GM13976 (cell line): ENCODE results near the gene CCL3.

Source experiments
- DNase-seq: peaks from one replicate; pipeline ENCODE4 v3.0.0; 2012; ENCODE audit warnings: low spot score
- CTCF ChIP-seq: IDR thresholded peaks from 2 replicates; pipeline ENCODE4 v1.5.1; 2012; ENCODE audit warnings: borderline replicate concordance, mild to moderate bottlenecking; ENCODE audit not compliant: insufficient read depth; ENCODE audit errors: extremely low read depth, missing control alignments, control extremely low read depth
- in situ Hi-C: fragments of 300-500 bp; cut with MboI; formaldehyde crosslinking; loops from one replicate; pipeline ENCODE4 v1.12.0; 2022; ENCODE audit warnings: low sequenced_read_pairs, mixed read lengths, inconsistent platforms; ENCODE audit not compliant: unreplicated experiment

The CCL3 gene

GRCh38 chr17:36089888-36090836 lies at the start of gene CCL3:
Gene CCL3, minus strand, starts transcription at chr17:36090143. Its CDS starts 85 bp downstream, at chr17:36090058.
- TF ChIP-seq CTCF = no peak
- peak; percentile 59 for DNase-seq
- in situ Hi-C loops = no loop called here

- no peak for TF ChIP-seq CTCF
- no peak for DNase-seq
- in situ Hi-C loops = no loop called here
Measured at GRCh38 chr17:36136439-36136838, 46.5 kb upstream of the CCL3 start.

- in situ Hi-C loops = no loop called here
- DNase-seq = no peak
- TF ChIP-seq CTCF = no peak
Measured at GRCh38 chr17:36136036-36136435, 46.1 kb upstream of the CCL3 start.

- TF ChIP-seq CTCF = no peak
- in situ Hi-C loops = no loop called here
- DNase-seq = no peak
Measured at GRCh38 chr17:36135465-36135864, 45.5 kb upstream of the CCL3 start.

GRCh38 chr17:36133602-36134236 lies 43.8 kb upstream of the CCL3 start:
- TF ChIP-seq CTCF = no peak
- in situ Hi-C loops = no loop called here
- DNase-seq = no peak

- DNase-seq = no peak
- in situ Hi-C loops = no loop called here
- TF ChIP-seq CTCF = no peak
Measured at GRCh38 chr17:36132421-36132831, 42.5 kb upstream of the CCL3 start.
